Esophagus (tissue), 2 donors: ENCODE measurements around the gene BEX2. TPM values are rescaled to one million over a fixed set of nuclear protein-coding genes. Genes with fewer than 3 reads are reported as not detected.
"Not testable (repeated sequence)": the region's sequence is repeated elsewhere in the genome, so short reads cannot be mapped to it uniquely, and the experiment has no call there.

Experiments used
- H3K27ac ChIP-seq, 2 donors: one replicate each; pipeline ENCODE4 v1.5.1; 2013; ENCODE audit warnings: low read depth in 2 of 2, mild to moderate bottlenecking in 2 of 2, inconsistent platforms in 1 of 2, low read length in 1 of 2, moderate library complexity in 1 of 2
- H3K27me3 ChIP-seq, 2 donors: one replicate each; pipeline ENCODE4 v1.6.1; 2013; ENCODE audit warnings: low read length in 2 of 2, control low read depth in 1 of 2, mild to moderate bottlenecking in 1 of 2; ENCODE audit not compliant: insufficient read depth in 2 of 2, control insufficient read depth in 1 of 2
- H3K36me3 ChIP-seq, 2 donors: one replicate each; pipeline ENCODE4 v1.6.1; 2013; ENCODE audit warnings: low read length in 1 of 2; ENCODE audit not compliant: control insufficient read depth in 2 of 2, insufficient read depth in 2 of 2
- H3K4me1 ChIP-seq, 2 donors: one replicate each; pipeline ENCODE4 v1.6.1; 2013; ENCODE audit warnings: low read length in 1 of 2; ENCODE audit not compliant: control insufficient read depth in 2 of 2, insufficient read depth in 2 of 2
- H3K4me3 ChIP-seq, 2 donors: one replicate each; pipeline ENCODE4 v1.5.1; 2013; ENCODE audit warnings: low read length in 2 of 2, mild to moderate bottlenecking in 2 of 2, low read depth in 1 of 2, moderate library complexity in 1 of 2
- H3K9me3 ChIP-seq, 2 donors: one replicate each; pipeline ENCODE4 v1.6.1; 2013; ENCODE audit warnings: mild to moderate bottlenecking in 2 of 2, low read depth in 1 of 2, low read length in 1 of 2, moderate library complexity in 1 of 2; ENCODE audit not compliant: control insufficient read depth in 2 of 2, insufficient read depth in 1 of 2
- WGBS, 2 donors: extraction: QIAGEN DNeasy Blood & Tissue Kit; methylation state at CpG; one replicate each; pipeline ENCODE4 v1.1.7; 2013; 5-methylcytosine and 5-hydroxymethylcytosine counted together
- polyA plus RNA-seq, 2 donors: library from polyadenylated mRNA; stranded (reverse); fragments of 200-250 nt; gene quantifications; one replicate each; pipeline ENCODE4 v1.2.3, GENCODE V29; 2013
- donor health status: healthy with polysubstance abuse.
- donor health status: Bipolar disorder and iron deficiency.

Gene BEX2
- polyA plus RNA-seq = 10 to 100 TPM in 1 of 2 donors, 1 to 10 TPM in 1; 5.0 to 12.2 TPM

DNA sequence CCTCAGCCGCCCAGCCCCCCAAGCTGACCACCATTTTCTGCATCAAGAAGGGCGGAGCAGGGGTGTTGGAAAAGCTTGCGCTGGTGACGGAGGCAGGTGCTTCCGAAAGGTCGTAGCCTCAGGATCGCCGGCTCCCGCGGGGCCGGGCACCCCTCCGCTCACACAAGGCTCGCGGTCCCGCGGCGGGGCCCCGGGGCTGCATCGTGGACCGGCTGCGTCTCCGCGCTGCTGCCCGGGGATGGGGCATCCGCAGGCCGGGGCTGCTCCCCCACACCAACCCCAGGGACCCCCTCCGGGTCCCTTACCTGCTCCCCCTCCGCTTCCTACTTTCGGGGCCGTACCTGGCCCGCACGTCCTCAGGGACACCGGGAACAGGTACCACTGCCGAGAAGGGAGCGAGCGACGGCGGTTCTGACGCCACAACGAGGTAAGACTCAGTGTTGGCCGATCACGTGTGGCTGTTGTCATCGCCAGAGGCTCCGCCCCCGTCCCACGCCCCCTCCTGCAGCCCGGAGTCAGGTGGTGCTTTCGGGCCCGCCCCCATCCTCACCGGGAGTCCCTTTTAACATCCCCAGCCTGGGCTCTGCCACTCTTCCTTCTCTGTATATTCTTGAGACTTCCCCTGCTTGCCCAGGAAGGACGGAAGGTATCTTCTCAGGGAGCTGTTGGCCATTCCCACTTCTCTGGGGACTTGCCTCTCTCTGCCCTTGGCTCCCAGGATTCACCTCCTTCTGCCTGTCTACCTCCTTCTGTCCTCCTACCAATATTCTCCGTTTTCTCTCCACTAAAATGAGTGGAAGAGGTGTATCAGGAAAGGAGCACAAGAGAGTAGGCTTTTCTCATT is at the start of gene BEX2:
TSS of gene BEX2 (minus strand) at position 436 of the 844 bp plus-strand sequence. CDS start 1,014 bp downstream, outside the sequence.
- Histone ChIP-seq H3K4me3 (peak within 1 kb of the TSS; percentile 38 to 54), H3K36me3 (no peaks in the 10 kb centered on the region), H3K9me3 (no peaks in the 10 kb centered on the region), H3K4me1 (no peaks in the 10 kb centered on the region), H3K27me3 (no peaks in the 10 kb centered on the region), H3K27ac (no peak within 1 kb of the TSS)
- WGBS, 2 donors = 2 to 24% methylated on average over 44 to 52 of the region's 52 CpGs

DNA sequence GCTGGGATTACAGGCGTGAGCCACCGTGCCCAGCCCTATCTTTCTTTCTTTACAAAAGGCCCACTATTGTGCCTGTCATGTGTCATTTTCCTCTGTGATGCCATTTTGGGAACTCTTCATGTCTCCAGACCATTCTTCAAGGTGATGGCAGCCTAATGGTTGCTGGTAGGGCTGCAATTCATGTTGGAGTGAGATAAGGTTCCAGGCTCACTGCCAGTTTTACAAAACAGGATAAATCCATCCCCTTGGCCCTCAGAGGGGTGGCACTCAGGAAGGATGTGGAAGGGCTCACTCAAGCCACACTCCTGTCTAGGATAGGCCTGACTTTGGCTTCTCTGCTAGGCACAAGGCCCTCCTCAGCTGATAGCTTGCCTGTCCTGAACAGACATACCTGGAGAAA is 49.3 kb upstream of the BEX2 start:
- Histone ChIP-seq H3K4me3 (no peak overlapping the region), H3K36me3 (no peaks in the 10 kb centered on the region), H3K27me3 (no peaks in the 10 kb centered on the region), H3K9me3 (no peaks in the 10 kb centered on the region), H3K4me1 (no peaks in the 10 kb centered on the region), H3K27ac (no peak overlapping the region)
- WGBS, 2 donors = 75 to 82% methylated on average over 2 of the region's 2 CpGs

DNA sequence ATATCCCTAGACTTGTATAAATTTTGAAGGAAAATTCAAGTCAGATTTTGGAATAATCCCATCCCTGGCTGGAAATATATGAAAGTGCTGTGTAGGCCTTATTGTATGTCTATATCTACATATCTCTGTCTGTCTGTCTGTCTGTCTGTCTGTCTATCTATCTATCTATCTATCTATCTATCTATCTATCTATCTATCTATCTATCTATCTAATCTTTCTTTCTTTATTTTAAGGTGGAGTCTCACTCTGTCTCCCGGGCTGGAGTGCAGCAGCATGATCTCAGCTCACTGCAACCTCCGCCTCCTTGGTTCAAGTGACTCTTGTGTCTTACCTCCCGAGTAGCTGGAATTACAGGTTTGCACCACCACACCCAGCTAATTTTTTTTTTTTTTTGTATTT is 48.8 kb upstream of the BEX2 start:
- not testable (repeated sequence) for H3K36me3 ChIP-seq, H3K4me1 ChIP-seq, H3K4me3 ChIP-seq, H3K9me3 ChIP-seq, H3K27me3 ChIP-seq, H3K27ac ChIP-seq
- WGBS, 2 donors = 77 to 86% methylated on average over 3 of the region's 3 CpGs

DNA sequence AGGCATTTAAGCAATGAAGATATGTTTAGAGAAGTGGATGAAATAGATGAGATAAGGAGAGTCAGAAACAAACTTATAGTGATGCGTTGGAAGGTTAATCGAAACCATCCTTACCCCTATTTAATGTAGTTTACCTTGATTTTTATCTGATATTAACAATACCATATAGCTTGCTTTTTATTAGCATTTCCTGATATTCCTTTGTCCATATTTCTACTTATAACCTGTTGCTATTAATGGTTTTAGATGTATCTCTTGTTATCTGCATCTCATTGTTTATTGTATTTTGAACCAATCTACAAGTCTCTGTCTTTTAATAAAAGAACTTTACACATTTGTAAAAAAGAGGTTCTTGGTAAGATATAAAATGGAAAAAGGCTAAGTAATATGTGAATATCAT is 47.1 kb upstream of the BEX2 start:
- no peak overlapping the region for H3K27ac ChIP-seq
- no peaks in the 10 kb centered on the region for H3K36me3 ChIP-seq
- WGBS, 2 donors = 84 to 92% methylated on average over 2 of the region's 2 CpGs
- H3K27me3 ChIP-seq = no peaks in the 10 kb centered on the region
- H3K4me3 ChIP-seq = peak overlapping the region in 1 of 2 donors; percentile 69
- H3K4me1 ChIP-seq = no peaks in the 10 kb centered on the region
- no peaks in the 10 kb centered on the region for H3K9me3 ChIP-seq

DNA sequence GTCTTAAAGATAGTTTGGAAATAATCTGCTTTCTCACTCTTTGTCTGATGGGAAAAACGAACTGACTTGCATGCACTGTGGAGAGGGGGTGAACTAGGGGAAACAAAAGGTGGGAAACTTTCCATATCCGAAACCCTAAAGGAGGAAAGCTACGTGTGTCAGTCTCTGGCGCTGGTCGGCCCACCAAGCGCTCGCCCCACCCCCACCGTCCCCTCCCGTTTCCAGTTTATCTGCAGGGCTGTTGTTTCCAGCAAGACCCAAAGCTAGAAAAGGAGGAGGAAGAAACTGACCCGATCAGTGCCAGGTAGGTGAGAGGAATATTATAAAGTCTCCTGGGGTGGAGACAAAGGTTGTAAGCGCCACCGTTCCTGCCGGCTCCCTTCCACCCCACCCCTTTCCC is 46.1 kb upstream of the BEX2 start:
- peak overlapping the region; percentile 80 to 85 for H3K27ac ChIP-seq
- H3K4me3 ChIP-seq = peak overlapping the region; percentile 69 to 72
- no peaks in the 10 kb centered on the region for H3K4me1 ChIP-seq
- no peaks in the 10 kb centered on the region for H3K27me3 ChIP-seq
- H3K9me3 ChIP-seq = no peaks in the 10 kb centered on the region
- H3K36me3 ChIP-seq = no peaks in the 10 kb centered on the region
- WGBS, 2 donors = 2 to 23% methylated on average over 13 of the region's 13 CpGs

DNA sequence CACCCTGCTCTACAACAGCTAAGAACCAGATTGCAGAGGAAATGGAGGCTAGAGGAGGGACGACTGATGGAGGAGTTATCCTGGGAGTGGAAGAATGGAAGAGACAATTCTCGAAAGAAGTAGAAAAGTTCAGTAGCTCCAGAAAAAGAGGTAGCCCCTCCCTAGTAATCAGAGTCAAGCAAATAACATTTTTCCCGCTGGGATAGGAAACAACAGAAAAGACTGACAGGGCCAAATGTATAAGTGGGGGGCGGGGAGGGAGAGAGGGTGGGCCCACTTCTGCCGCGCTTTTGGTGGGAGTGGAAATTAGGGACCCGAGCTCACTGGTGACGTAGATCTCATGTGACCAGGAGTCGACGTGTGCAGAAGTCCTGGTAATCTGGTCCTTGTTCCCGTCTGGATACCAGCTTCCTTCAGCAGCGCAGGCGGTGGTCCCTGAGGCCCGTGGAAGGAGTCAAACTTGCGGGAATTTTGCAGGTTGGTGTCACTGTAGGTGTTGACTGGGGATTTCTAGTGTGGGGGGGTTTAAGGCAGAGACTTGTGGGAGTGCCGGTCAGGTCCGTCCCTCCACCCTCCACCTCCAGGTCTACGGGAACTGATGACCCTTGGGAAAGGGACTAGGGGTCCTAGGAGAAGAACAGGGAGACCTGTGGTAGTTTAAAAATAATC is 45.5 kb upstream of the BEX2 start, which contains the start of gene TCEAL9:
TSS of gene TCEAL9 (plus strand) at position 377 of the 669 bp plus-strand sequence. CDS start 1,179 bp downstream, outside the sequence.
- H3K36me3 ChIP-seq = no peaks in the 10 kb centered on the region
- no peaks in the 10 kb centered on the region for H3K4me1 ChIP-seq
- H3K27ac ChIP-seq = peak within 1 kb of the TSS; percentile 80 to 85
- no peaks in the 10 kb centered on the region for H3K27me3 ChIP-seq
- H3K9me3 ChIP-seq = no peaks in the 10 kb centered on the region
- H3K4me3 ChIP-seq = peak within 1 kb of the TSS; percentile 69 to 72
- WGBS, 2 donors = 1 to 20% methylated on average over 18 of the region's 18 CpGs

DNA sequence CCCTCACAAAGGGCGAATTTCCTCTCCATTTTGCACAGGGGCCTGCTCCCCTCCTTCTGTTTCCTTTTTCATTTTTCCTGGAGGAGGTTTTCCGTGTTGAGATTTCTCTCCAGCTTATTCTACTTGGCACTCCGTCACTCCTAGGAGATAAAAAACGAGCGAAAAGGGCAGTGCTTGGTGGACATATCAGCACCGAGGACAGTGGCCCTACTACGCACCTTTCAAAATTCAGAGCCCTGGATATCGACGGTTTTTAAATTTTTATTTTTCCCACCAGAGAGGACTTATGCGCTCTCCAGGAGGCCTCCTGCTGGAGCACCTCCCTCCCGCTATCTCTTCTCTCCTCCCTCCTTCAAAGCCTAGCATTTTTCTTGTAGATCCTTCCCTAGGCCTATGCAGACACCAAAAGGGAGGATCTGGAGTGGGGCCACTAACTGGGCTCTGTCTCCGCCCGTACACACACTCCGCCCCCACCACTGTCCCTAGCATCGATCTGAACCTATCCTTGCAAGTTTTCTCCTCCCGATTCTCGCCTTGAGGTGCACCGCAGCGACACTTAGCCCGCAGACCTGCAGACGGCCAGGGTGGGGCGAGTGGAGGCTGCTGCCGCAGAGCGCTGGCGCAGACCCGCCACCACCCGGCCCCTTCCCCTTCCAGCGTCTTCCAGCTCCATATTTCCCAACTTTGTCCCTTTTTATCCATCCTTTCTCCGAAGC is 37.0 kb upstream of the BEX2 start:
- 53 to 68% methylated on average over 29 of the region's 29 CpGs for WGBS, 2 donors
- Histone ChIP-seq H3K36me3 (no peaks in the 10 kb centered on the region), H3K27me3 (no peaks in the 10 kb centered on the region), H3K27ac (no peak overlapping the region), H3K4me1 (no peaks in the 10 kb centered on the region), H3K9me3 (no peaks in the 10 kb centered on the region), H3K4me3 (no peak overlapping the region)

DNA sequence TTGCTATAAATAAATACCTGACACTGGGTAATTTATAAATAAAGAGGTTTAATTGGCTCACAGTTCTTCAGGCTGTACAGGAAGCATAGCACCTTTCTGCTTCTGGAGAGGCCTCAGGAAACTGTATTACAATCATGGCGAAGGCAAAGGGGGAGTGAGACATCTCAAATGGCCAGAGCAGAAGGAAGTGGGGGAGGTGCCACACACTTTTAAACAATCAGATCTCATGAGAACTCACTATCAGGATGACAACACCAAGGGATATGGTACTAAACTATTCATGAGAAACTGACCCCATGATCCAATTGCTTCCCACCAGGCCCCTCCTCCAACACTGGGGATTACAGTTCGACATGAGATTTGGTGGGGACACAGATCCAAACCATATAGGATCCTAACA is 33.8 kb upstream of the BEX2 start:
- Histone ChIP-seq H3K27ac (no peak overlapping the region), H3K9me3 (no peaks in the 10 kb centered on the region), H3K4me3 (no peak overlapping the region), H3K36me3 (no peaks in the 10 kb centered on the region), H3K27me3 (no peaks in the 10 kb centered on the region), H3K4me1 (no peaks in the 10 kb centered on the region)
- 54 to 66% methylated on average over 2 of the region's 2 CpGs for WGBS, 2 donors

DNA sequence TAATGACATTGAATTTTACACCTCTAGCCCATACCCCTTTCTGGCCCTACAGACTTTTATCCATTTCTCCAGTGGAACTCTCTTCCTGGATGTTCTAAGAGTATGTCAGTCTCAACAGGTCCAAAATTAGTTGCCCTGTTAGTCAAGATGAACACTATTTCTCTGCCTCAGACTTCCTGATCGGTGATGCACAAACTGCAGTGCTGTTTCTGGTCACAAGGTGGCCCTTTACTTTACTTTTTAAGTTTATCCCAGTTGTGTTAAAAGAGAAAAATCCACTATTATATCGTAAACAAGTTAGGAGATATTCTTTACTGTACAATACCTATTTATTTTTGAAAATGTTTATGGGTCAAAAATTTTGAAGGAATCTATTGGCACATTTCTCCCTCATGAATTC is 32.3 kb upstream of the BEX2 start:
- 2 to 9% methylated on average over 2 of the region's 2 CpGs for WGBS, 2 donors
- Histone ChIP-seq H3K27me3 (peaks cover 0 to 4% of the 10 kb centered on the region in 2 donors), H3K9me3 (no peaks in the 10 kb centered on the region), H3K4me1 (no peaks in the 10 kb centered on the region), H3K27ac (no peak overlapping the region), H3K4me3 (no peak overlapping the region), H3K36me3 (no peaks in the 10 kb centered on the region)
